KBM-7 (cell line): ENCODE data around the gene LDLRAD1.

Source experiments
- DNase-seq: peaks from one replicate; pipeline ENCODE4 v3.0.0-alpha.2; 2015
- in situ Hi-C: fragments of 300-500 bp; cut with MboI; formaldehyde crosslinking; loops from 2 replicates; pipeline ENCODE4 v1.14.3; 2020; ENCODE audit warnings: low sequenced_read_pairs, low pct_unique_long_range_greater_than_20kb, mixed read lengths

The LDLRAD1 gene

DNA sequence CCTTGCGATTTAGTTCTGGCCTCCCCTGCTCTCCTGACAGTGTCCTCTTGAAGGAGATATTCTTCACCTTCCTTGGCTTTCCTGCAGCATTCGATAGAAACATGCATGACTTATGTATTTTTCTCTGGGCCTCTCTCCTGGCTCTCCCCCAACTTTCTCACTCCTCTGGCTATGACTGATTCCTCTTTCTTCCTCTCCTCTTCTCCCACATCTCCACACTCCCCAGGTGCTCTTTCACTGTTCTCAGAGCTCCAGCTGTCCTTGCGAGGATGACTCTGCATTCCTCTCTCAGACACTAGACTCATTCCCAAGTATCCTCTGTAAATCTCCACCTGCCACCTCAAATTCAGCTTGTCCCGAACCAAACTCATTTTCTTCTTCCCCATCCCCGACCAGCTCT, 53.9 kb downstream of the LDLRAD1 start:
- DNase-seq, result no peak
- in situ Hi-C loops, result no loop called here

DNA sequence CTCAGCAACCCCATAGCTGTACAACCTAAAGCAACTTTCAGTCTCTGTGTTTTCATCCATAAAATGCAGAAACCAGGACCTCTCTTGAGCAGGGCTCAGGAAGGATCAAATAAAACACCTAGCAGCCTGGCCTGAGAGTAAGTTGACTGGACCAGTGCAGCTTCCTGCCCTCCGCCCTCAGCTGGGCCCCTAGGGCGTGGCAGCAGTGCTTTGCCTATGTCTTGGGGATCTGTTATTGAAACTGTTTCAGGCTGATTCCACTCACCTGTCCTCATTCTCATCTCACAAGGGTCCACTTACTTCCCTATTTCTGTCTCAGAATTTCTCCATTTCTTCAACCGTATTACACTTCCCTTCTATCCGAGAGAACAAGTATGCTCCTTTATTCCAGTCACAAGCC, 54.5 kb downstream of the LDLRAD1 start:
- no peak for DNase-seq
- in situ Hi-C loops, result no loop called here

DNA sequence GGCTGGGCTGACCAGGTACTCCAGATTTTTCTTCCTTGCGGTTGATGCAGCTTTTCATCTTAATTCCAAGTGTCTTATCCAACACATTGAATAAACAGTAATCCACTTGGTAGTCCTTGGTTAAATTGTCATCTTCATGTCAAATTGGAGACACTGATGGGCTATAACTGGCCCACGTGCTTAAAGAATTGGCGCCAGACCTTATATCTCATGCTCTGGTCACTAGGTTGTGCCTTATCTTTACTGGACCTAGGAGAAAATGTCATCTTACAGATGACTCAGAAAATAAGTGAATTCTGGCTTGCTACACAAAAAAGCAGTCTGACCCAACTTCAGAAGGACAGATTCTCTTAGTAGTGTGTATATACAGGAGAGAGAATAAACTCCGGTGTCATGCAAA, 55.6 kb downstream of the LDLRAD1 start:
- DNase-seq, result no peak
- in situ Hi-C loops, result no loop called here

DNA sequence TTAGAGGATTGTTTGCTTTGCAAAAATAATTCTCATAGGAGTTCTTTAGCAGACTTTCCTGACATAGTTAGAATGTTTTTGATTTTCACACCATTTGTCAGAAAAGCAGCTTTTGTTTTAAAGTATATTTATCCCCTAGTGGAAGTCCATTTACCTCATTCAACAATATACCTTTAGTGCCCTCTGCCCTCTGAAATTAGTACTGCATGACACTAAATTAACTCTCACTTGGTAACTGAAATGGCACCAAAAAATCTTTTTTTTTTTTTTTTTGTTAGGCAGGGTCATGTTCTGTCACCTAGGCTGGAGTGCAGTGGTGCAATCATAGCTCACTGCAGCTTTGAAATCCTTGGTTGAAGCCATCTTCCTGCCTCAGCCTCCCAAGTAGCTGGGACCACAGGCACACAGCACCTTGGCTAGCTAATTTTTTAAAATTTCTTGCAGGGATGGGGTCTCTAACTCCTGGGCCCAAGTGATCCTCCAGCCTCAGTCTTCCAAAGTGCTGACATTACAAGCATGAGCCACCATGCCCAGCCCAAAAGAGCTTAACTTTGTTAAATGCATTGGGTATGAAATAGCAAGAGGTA, 58.2 kb downstream of the LDLRAD1 start:
- DNase-seq, result peak; percentile 62
- in situ Hi-C loops, result no loop called here
